Mammary epithelial cell (primary cell): ENCODE data around the gene PCBP2.
"Not testable (repeated sequence)": the region's sequence is repeated elsewhere in the genome, so short reads cannot be mapped to it uniquely, and the experiment has no call there.

ENCODE experiments used
- EZH2 ChIP-seq: IDR thresholded peaks from 2 replicates; pipeline ENCODE4 v1.6.1; 2012; ENCODE audit warnings: low read length, inconsistent platforms, borderline replicate concordance
- TF ChIP-seq, protein P1 (sequence below), 2 donors: IDR thresholded peaks in 1 of 2; conservative IDR thresholded peaks in 1 of 2; 2 replicates each; pipeline ENCODE4 v1.5.1; 2011 to 2012; ENCODE audit warnings: inconsistent platforms in 2 of 2, low read length in 2 of 2, mild to moderate bottlenecking in 2 of 2, control low read depth in 1 of 2, low read depth in 1 of 2; ENCODE audit not compliant: insufficient read depth in 1 of 2; ENCODE audit errors: extremely low read depth in 1 of 2

DNA sequence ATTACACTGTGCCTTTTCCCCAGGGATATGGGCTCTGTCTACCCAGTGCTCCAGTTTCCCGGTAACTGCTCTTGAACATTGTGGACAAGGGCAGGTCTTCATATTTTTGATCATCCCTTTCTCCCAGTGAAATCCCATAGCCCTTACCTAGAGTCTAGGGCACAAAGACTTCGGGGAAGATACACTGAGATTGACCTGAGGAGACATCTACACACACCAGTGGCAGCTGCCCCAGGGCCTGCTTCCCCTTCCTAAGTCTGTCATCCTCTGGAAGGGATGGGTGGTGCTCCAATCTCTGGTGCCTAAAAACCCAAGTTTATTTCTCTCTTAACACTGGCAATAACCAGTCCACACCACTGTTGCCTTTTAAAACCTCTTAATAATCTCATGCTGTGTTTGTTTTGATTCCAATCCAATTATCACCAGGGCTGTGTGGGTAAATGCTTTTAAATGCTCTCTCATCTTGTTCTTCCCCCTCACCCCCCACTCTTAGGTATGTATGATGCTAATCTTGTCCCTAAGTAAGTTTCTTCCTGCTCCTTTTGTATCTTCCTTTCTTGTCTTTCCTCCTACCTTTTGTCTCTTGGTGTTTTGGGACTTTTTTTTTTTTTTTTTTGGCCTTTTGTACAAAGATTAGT lies 36.0 kb upstream of the PCBP2 start:
- not testable (repeated sequence) for TF ChIP-seq EZH2
- TF ChIP-seq, protein P1, sequence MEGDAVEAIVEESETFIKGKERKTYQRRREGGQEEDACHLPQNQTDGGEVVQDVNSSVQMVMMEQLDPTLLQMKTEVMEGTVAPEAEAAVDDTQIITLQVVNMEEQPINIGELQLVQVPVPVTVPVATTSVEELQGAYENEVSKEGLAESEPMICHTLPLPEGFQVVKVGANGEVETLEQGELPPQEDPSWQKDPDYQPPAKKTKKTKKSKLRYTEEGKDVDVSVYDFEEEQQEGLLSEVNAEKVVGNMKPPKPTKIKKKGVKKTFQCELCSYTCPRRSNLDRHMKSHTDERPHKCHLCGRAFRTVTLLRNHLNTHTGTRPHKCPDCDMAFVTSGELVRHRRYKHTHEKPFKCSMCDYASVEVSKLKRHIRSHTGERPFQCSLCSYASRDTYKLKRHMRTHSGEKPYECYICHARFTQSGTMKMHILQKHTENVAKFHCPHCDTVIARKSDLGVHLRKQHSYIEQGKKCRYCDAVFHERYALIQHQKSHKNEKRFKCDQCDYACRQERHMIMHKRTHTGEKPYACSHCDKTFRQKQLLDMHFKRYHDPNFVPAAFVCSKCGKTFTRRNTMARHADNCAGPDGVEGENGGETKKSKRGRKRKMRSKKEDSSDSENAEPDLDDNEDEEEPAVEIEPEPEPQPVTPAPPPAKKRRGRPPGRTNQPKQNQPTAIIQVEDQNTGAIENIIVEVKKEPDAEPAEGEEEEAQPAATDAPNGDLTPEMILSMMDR (conservative IDR thresholded peaks at IDR 0.05 in 1 of 2, IDR thresholded peaks at IDR 0.05 in 1 of 2; ENCODE audit: extremely low read depth in 1 of 2, insufficient read depth in 1 of 2, low read depth in 1 of 2, low read length in 2 of 2), result not testable (repeated sequence)
